Measurements from ENCODE around the gene DLG2.

The DLG2 gene

GRCh38 chr11:83520849-83521248 lies 2106.3 kb downstream of the DLG2 start:
- no peak for DNase-seq (ENCODE audit: low read depth in 4 of 4, low spot score in 1 of 4)

- no peak for DNase-seq (ENCODE audit: low read depth in 4 of 4, low spot score in 1 of 4)
Measured at GRCh38 chr11:83511646-83512045, 2115.5 kb downstream of the DLG2 start.

- DNase-seq (ENCODE audit: low read depth in 4 of 4, low spot score in 1 of 4), result no peak
Measured at GRCh38 chr11:83510530-83511460, 2116.3 kb downstream of the DLG2 start.

GRCh38 chr11:83508804-83509203 lies 2118.3 kb downstream of the DLG2 start:
- DNase-seq (ENCODE audit: low read depth in 4 of 4, low spot score in 1 of 4), result no peak

GRCh38 chr11:83502041-83502440 lies 2125.1 kb downstream of the DLG2 start:
- DNase-seq (ENCODE audit: low read depth in 4 of 4, low spot score in 1 of 4), result no peak

GRCh38 chr11:83493917-83494316 lies 2133.2 kb downstream of the DLG2 start:
- no peak for DNase-seq (ENCODE audit: low read depth in 4 of 4, low spot score in 1 of 4)

GRCh38 chr11:83493034-83493433 lies 2134.1 kb downstream of the DLG2 start:
- no peak for DNase-seq (ENCODE audit: low read depth in 4 of 4, low spot score in 1 of 4)

GRCh38 chr11:83483808-83484207 lies 2143.3 kb downstream of the DLG2 start:
- no peak for DNase-seq (ENCODE audit: low read depth in 4 of 4, low spot score in 1 of 4)

GRCh38 chr11:83480811-83481210 lies 2146.3 kb downstream of the DLG2 start:
- DNase-seq (ENCODE audit: low read depth in 4 of 4, low spot score in 1 of 4), result no peak

GRCh38 chr11:83480251-83480650 lies 2146.9 kb downstream of the DLG2 start:
- DNase-seq (ENCODE audit: low read depth in 4 of 4, low spot score in 1 of 4), result no peak

- no peak for DNase-seq (ENCODE audit: low read depth in 4 of 4, low spot score in 1 of 4)
Measured at GRCh38 chr11:83477772-83478171, 2149.4 kb downstream of the DLG2 start.

- DNase-seq (ENCODE audit: low read depth in 4 of 4, low spot score in 1 of 4), result no peak
Measured at GRCh38 chr11:83475760-83476159, 2151.4 kb downstream of the DLG2 start.

GRCh38 chr11:83473743-83474142 lies 2153.4 kb downstream of the DLG2 start:
- DNase-seq (ENCODE audit: low read depth in 4 of 4, low spot score in 1 of 4), result no peak

GRCh38 chr11:83472806-83473205 lies 2154.3 kb downstream of the DLG2 start:
- no peak for DNase-seq (ENCODE audit: low read depth in 4 of 4, low spot score in 1 of 4)

- DNase-seq (ENCODE audit: low read depth in 4 of 4, low spot score in 1 of 4), result no peak
Measured at GRCh38 chr11:83471831-83472727, 2155.1 kb downstream of the DLG2 start.

- no peak for DNase-seq (ENCODE audit: low read depth in 4 of 4, low spot score in 1 of 4)
Measured at GRCh38 chr11:83467837-83468236, 2159.3 kb downstream of the DLG2 start.

GRCh38 chr11:83464160-83464944 lies 2162.8 kb downstream of the DLG2 start:
- no peak for DNase-seq (ENCODE audit: low read depth in 4 of 4, low spot score in 1 of 4)

- no peak for DNase-seq (ENCODE audit: low read depth in 4 of 4, low spot score in 1 of 4)
Measured at GRCh38 chr11:83459798-83460197, 2167.3 kb downstream of the DLG2 start.

- DNase-seq (ENCODE audit: low read depth in 4 of 4, low spot score in 1 of 4), result no peak
Measured at GRCh38 chr11:83456566-83456965, 2170.6 kb downstream of the DLG2 start.

- no peak for DNase-seq (ENCODE audit: low read depth in 4 of 4, low spot score in 1 of 4)
Measured at GRCh38 chr11:83456075-83456474, 2171.1 kb downstream of the DLG2 start.

GRCh38 chr11:83455356-83455755 lies 2171.8 kb downstream of the DLG2 start:
- no peak for DNase-seq (ENCODE audit: low read depth in 4 of 4, low spot score in 1 of 4)

Data from stimulated activated CD4-positive, alpha-beta T cell treated with anti-CD3 and anti-CD28 coated beads, Interleukin-1b, Interleukin-23, amount 100 ng/mL, for 24 hours (primary cell).